ENCODE measurements around the gene ISX.

GRCh38 chr22:35076630-35077029 lies 10.7 kb downstream of the ISX start:
- TF ChIP-seq CTCF (IDR thresholded peaks at IDR 0.05) = no peak
- TF ChIP-seq POLR2A (IDR thresholded peaks at IDR 0.05) = no peak
